ENCODE results near the gene SDCBP2.

DNA sequence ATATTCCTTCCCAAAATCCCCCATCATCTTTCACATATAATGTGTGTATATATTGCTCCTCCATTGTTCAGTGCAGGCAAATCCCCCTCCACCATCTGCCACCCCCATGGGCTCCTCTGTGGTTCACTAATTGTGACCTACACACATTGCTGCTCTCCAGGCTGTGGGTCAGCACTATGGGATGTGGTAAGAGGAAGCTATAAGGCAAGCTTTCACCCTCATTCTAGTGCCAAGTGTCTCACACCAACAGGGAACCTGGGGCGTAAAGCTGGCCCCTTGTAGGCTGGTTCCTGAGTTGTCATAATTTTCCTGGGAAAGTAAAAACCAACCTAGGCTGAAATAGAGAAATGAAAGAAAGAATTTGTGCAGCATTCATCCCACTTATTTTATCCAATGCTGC, 47.1 kb upstream of the SDCBP2 start:
- no peak for TF ChIP-seq CTCF (IDR thresholded peaks at IDR 0.05)
- no peak for TF ChIP-seq EZH2 (IDR thresholded peaks at IDR 0.05)
- TF ChIP-seq EZH2phosphoT487 (IDR thresholded peaks at IDR 0.05), result no peak

Data from neural progenitor cell (in vitro differentiated cells).